Osteocyte (in vitro differentiated cells): ENCODE results near the gene ZNG1F. TPM values are rescaled to one million over a fixed set of nuclear protein-coding genes. Genes with fewer than 3 reads are reported as not detected.
A peak's percentile ranks its signal among the peaks of the same experiment; 100 is the strongest.
"Not testable (repeated sequence)": the region's sequence is repeated elsewhere in the genome, so short reads cannot be mapped to it uniquely, and the experiment has no call there.

Source experiments
- DNase-seq: peaks from one replicate; pipeline ENCODE4 v3.0.0; 2021; ENCODE audit warnings: mixed read lengths; ENCODE audit not compliant: unreplicated experiment; ENCODE audit errors: extremely low spot score
- H3K27ac Mint-ChIP-seq: one replicate; pipeline ENCODE4 v1.8.0; 2021; ENCODE audit warnings: mild to moderate bottlenecking, mixed read lengths; ENCODE audit not compliant: unreplicated experiment
- H3K27me3 Mint-ChIP-seq: one replicate; pipeline ENCODE4 v1.8.0; 2021; ENCODE audit warnings: mixed read lengths; ENCODE audit not compliant: unreplicated experiment
- H3K36me3 Mint-ChIP-seq: one replicate; pipeline ENCODE4 v1.8.0; 2021; ENCODE audit warnings: mixed read lengths; ENCODE audit not compliant: unreplicated experiment
- H3K4me1 Mint-ChIP-seq: one replicate; pipeline ENCODE4 v1.8.0; 2021; ENCODE audit warnings: mixed read lengths; ENCODE audit not compliant: unreplicated experiment
- H3K4me3 Mint-ChIP-seq: one replicate; pipeline ENCODE4 v1.8.0; 2021; ENCODE audit warnings: mild to moderate bottlenecking, moderate library complexity, mixed read lengths; ENCODE audit not compliant: unreplicated experiment
- H3K9me3 Mint-ChIP-seq: one replicate; pipeline ENCODE4 v1.8.0; 2021; ENCODE audit warnings: mixed read lengths; ENCODE audit not compliant: unreplicated experiment
- long read RNA-seq: library from polyadenylated mRNA; unstranded; transcript quantifications from one replicate; pipeline ENCODE4 v2.0.0, GENCODE V29; 2021
- total RNA-seq: library from RNA; stranded (reverse); gene quantifications from 2 replicates; pipeline ENCODE4 v1.2.1, GENCODE V29; 2021

ZNG1F gene
- 6.1 and 8.4 TPM in 2 replicates for total RNA-seq
- long read RNA-seq, partial matches to known transcripts: 10 of 48 reads
- long read RNA-seq, other reads (novel, unspliced or antisense): 38 of 48 reads

DNA sequence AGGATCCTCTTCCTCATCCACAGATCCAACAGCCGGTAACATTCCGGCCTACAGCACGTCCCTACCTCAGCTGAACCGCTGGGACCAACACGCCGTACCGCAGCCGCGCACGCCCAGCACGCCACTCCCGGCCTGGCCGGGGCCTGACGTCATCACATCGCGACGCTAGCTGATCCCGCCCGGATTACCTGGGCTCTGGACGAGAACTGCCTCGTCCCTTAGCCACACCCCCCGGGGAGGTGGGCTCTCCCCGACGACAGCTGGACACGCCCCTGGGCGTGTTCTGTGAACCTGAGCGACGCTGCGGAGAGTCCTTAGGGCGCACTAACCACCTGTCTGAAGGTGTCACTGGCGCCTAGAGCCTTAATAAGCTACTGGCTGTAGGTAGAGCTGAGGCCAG, at the start of gene ZNG1F:
TSS of gene ZNG1F (minus strand) at position 101 of the 400 bp plus-strand sequence. CDS start at position 42, 59 bp downstream.
- not testable (repeated sequence) for H3K4me3 Mint-ChIP-seq, DNase-seq, H3K27ac Mint-ChIP-seq, H3K36me3 Mint-ChIP-seq, H3K27me3 Mint-ChIP-seq, H3K4me1 Mint-ChIP-seq, H3K9me3 Mint-ChIP-seq

DNA sequence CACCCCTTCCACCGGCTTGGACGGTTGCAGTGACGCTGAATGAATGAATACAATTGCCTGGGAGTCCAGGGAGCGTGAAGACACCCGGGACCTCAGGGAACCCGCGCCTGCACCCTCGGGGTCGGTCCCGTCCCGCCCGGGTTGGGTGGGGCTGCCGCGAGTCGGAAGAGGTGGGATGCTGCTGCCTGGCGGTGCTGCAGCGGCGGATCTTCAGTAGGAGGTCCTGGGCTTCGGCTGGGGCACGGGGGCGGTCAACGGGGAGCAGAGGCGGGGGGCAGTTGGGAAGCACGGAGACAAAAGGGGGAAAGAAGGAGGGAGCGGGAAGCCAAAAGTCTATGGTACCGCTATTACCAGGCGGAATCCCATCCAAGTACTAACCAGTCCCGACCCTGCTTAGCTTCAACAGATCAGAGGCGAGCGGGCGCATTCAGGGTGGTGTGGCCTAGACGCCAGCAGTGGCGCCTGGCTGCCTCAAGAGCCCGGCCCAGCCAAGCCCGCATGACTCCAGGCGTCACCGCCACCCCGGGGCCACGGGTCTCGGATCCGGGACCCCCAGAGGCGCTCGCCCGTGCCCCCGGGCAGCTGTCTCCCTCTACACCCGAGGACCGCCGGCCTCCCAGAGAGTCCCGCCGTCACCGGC, 48.1 kb upstream of the ZNG1F start:
- H3K4me3 Mint-ChIP-seq, DNase-seq: not testable (repeated sequence)

DNA sequence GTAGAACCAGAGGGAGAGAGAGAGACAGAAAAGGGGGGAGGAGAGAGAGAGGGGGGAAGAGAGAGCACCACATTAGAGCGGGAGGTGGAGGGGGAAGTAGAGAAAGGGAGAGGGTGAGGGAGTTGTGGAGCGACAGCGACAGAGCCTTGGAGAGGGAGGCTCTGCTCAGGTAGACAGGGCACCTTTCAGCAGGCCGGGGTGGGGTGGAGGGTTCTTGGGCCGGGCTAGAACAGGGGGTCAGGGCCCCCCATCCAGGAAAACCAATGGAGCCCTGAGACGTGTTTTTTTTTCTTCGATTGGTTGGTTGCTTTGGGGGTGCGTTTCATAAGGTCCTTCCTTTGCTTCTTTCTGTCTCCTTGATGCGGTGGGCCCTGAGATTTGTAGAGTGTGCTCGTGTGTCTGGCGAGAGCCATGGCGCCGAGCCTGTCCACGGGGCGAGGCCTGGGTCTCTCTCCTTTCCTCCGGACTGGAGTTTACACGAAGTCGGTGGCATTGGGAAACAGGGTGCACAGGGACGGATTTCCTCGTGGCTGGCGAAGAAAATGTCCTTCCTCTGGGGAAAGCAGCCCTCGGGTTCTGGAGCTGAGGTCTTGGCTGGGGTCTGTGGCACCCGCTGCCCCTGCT, 47.5 kb upstream of the ZNG1F start:
- peaks cover 20% of the 10 kb centered on the region for H3K9me3 Mint-ChIP-seq
- not testable (repeated sequence) for DNase-seq, H3K4me1 Mint-ChIP-seq

More for the DNA sequence above, 48.1 kb upstream of the ZNG1F start:
- not testable (repeated sequence) for H3K27ac Mint-ChIP-seq, H3K27me3 Mint-ChIP-seq, H3K4me1 Mint-ChIP-seq, H3K36me3 Mint-ChIP-seq
- peaks cover 20% of the 10 kb centered on the region for H3K9me3 Mint-ChIP-seq

DNA sequence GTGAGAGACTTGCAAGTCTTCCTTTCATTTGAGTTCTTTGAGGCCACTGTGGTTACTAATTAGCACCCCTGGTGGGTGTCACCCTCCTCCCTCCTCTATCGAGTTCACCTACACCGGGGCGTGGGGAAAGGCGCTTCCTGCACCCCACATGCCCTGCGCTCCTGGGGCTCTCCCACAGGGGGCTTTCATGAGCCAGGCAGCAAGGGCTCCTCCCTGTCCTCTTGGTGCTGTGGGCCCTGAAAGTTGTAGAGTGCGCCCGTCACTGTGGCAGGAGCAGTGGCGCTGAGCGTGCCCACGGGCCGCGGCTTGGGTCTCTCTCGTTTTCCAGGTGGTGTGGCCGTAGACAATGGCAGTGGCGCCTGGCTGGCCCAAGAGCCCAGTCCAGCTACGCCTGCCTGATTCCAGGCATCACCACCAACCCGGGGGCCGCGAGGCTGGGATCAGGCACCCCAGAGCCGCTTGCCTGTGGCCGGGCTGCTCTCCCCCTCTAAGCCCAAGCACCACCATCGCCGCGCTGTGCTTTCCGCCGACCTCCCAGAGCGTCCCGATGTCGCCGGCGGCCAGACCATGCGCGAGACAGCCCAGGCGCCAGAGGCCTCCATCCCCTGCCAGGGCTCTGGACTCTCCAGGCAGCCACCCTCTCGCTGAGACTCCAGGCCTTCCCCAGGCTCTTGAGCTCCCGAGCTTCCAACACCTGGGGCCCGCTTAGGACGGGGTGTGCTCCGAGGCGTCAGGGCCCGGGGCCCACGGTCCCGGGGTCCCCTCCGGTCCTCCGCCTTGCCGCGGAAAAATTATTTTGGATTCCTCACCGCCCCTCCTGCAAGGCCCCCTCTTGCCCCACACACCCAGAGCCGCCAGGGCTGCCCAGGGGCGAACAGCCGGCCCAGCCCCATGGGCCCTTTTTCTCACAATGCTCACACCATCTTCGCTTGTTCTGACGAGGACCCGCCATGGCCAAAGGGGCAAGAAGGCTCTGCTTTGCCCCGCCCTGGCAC, 46.0 kb upstream of the ZNG1F start:
- H3K36me3 Mint-ChIP-seq, DNase-seq, H3K4me3 Mint-ChIP-seq, H3K9me3 Mint-ChIP-seq, H3K4me1 Mint-ChIP-seq, H3K27me3 Mint-ChIP-seq, H3K27ac Mint-ChIP-seq: not testable (repeated sequence)

More for the DNA sequence above, 47.5 kb upstream of the ZNG1F start:
- not testable (repeated sequence) for H3K4me3 Mint-ChIP-seq, H3K27ac Mint-ChIP-seq, H3K36me3 Mint-ChIP-seq, H3K27me3 Mint-ChIP-seq

DNA sequence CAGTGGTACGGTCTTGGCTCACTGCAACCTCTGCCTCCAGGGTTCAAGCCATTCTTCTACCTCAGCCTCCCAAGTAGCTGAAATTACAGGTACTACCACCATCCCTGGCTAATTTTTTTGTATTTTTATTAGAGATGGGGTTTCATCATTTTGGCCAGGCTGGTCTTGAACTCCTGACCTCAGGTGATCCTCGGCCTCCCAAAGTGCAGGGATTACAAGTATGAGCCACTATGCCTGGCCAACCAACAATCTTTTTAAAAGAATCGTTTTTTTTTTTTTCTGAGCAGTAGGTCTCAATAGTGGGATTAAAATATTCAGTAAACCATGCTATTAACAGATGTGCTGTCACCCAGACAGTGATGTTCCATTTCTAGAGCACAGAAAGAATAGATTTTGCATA, 45.1 kb upstream of the ZNG1F start:
- not testable (repeated sequence) for DNase-seq, H3K27ac Mint-ChIP-seq, H3K4me1 Mint-ChIP-seq, H3K4me3 Mint-ChIP-seq, H3K36me3 Mint-ChIP-seq, H3K27me3 Mint-ChIP-seq, H3K9me3 Mint-ChIP-seq

DNA sequence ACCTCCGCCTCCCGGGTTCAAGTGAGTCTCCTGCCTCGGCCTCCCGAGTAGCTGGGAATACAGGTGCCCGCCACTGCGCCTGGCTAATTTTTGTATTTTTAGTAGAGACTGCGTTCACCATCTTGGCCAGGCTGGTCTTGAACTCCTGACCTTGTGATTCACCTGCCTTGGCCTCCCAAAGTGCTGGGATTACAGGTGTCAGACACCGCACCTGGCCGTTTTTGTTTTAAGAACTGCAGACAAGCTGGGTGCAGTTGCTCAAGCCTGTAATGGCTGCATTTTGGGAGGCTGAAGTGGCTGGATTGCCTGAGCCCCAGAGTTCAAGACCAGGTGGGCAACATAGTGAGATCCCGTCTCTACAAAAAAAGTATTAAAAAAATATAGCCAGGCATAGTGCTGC, 43.2 kb upstream of the ZNG1F start:
- H3K27me3 Mint-ChIP-seq, H3K4me3 Mint-ChIP-seq, H3K36me3 Mint-ChIP-seq, H3K9me3 Mint-ChIP-seq, H3K27ac Mint-ChIP-seq, H3K4me1 Mint-ChIP-seq: not testable (repeated sequence)
- peak; percentile 87 for DNase-seq

DNA sequence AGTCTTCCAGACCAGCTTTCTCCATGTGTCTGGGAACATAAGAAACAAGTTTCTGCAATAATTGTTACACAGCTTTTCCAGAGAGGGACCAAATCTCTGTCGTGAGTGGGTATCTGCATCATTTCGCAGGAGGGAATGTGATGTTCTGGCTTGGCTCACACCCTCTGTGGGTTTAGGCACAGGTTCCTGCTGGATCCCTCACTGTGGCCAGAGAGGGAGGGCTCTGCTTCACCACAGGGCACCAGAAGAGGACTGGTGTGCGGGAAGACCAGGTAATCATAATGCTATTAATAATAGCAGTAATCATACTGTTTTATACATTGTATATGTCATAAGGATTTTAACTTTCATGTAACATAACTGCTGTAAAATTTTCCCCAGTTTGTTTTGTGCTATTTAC, 41.3 kb upstream of the ZNG1F start:
- H3K4me1 Mint-ChIP-seq, H3K36me3 Mint-ChIP-seq, H3K4me3 Mint-ChIP-seq, H3K27me3 Mint-ChIP-seq, H3K27ac Mint-ChIP-seq, H3K9me3 Mint-ChIP-seq: not testable (repeated sequence)
- DNase-seq: peak; percentile 87
